GM21390 (cell line): ENCODE results near the gene RCOR1.
A peak's percentile ranks its signal among the peaks of the same experiment; 100 is the strongest.
"Not testable (repeated sequence)": the region's sequence is repeated elsewhere in the genome, so short reads cannot be mapped to it uniquely, and the experiment has no call there.

Source experiments
- ATAC-seq: cut with Tn5 transposase; IDR thresholded peaks from one replicate; pipeline ENCODE4 v1.9.1; 2021; ENCODE audit not compliant: unreplicated experiment

RCOR1 gene

GRCh38 chr14:102591944-102592762 lies at the start of gene RCOR1:
Gene RCOR1 (plus strand): TSS chr14:102592649. CDS start chr14:102592887, 238 bp downstream.
- peak; percentile 71 for ATAC-seq

GRCh38 chr14:102544046-102544746 lies 48.3 kb upstream of the RCOR1 start:
- ATAC-seq, result no peak

GRCh38 chr14:102544747-102545460 lies 47.5 kb upstream of the RCOR1 start:
- ATAC-seq, result no peak

GRCh38 chr14:102545461-102546265 lies 46.8 kb upstream of the RCOR1 start:
- no peak for ATAC-seq

- ATAC-seq, result no peak
Measured at GRCh38 chr14:102548616-102549240, 43.7 kb upstream of the RCOR1 start.

GRCh38 chr14:102550927-102551401 lies 41.5 kb upstream of the RCOR1 start:
- ATAC-seq, result not testable (repeated sequence)

- no peak for ATAC-seq
Measured at GRCh38 chr14:102551995-102552705, 40.3 kb upstream of the RCOR1 start.

- no peak for ATAC-seq
Measured at GRCh38 chr14:102554821-102555819, 37.3 kb upstream of the RCOR1 start.

- no peak for ATAC-seq
Measured at GRCh38 chr14:102556098-102556677, 36.3 kb upstream of the RCOR1 start.

- no peak for ATAC-seq
Measured at GRCh38 chr14:102557434-102558226, 34.8 kb upstream of the RCOR1 start.

- ATAC-seq, result no peak
Measured at GRCh38 chr14:102558556-102558955, 33.9 kb upstream of the RCOR1 start.

GRCh38 chr14:102560458-102561261 lies 31.8 kb upstream of the RCOR1 start:
- ATAC-seq, result no peak

- no peak for ATAC-seq
Measured at GRCh38 chr14:102565331-102565887, 27.0 kb upstream of the RCOR1 start.

- ATAC-seq, result no peak
Measured at GRCh38 chr14:102565959-102566358, 26.5 kb upstream of the RCOR1 start.

GRCh38 chr14:102568115-102568614 lies 24.3 kb upstream of the RCOR1 start:
- no peak for ATAC-seq
